Sigmoid colon (tissue), 4 donors: ENCODE measurements around the gene CYP3A5.

ENCODE experiments used
- CTCF ChIP-seq, 4 experiments: fragments of 450-650 bp in 3 of 4; fragments of 200-600 bp in 1 of 4; IDR thresholded peaks; one replicate each; pipeline ENCODE4 v1.5.1; 2016 to 2019; ENCODE audit warnings: antibody characterized with exemption in 4 of 4, mild to moderate bottlenecking in 3 of 4, moderate library complexity in 2 of 4
- EP300 ChIP-seq, 4 donors: sonication (generic); formaldehyde crosslinking; IDR thresholded peaks; one replicate each; pipeline ENCODE4 v1.6.1; 2017; ENCODE audit warnings: antibody characterized with exemption in 4 of 4
- POLR2A ChIP-seq, 2 donors: fragments of 450-650 bp; IDR thresholded peaks; one replicate each; pipeline ENCODE4 v1.6.1; 2016; ENCODE audit warnings: antibody characterized with exemption in 2 of 2, mild to moderate bottlenecking in 2 of 2, moderate library complexity in 2 of 2

GRCh38 chr7:99626661-99627060, 53.1 kb downstream of the CYP3A5 start:
- TF ChIP-seq EP300 (IDR thresholded peaks at IDR 0.05) (no peak), POLR2A (IDR thresholded peaks at IDR 0.05) (no peak), CTCF (IDR thresholded peaks at IDR 0.05) (no peak)
